Measurements from ENCODE around the gene GLDN. TPM values are rescaled to one million over a fixed set of nuclear protein-coding genes. Genes with fewer than 3 reads are reported as not detected.

Gene GLDN
- 5.9 TPM for total RNA-seq

DNA sequence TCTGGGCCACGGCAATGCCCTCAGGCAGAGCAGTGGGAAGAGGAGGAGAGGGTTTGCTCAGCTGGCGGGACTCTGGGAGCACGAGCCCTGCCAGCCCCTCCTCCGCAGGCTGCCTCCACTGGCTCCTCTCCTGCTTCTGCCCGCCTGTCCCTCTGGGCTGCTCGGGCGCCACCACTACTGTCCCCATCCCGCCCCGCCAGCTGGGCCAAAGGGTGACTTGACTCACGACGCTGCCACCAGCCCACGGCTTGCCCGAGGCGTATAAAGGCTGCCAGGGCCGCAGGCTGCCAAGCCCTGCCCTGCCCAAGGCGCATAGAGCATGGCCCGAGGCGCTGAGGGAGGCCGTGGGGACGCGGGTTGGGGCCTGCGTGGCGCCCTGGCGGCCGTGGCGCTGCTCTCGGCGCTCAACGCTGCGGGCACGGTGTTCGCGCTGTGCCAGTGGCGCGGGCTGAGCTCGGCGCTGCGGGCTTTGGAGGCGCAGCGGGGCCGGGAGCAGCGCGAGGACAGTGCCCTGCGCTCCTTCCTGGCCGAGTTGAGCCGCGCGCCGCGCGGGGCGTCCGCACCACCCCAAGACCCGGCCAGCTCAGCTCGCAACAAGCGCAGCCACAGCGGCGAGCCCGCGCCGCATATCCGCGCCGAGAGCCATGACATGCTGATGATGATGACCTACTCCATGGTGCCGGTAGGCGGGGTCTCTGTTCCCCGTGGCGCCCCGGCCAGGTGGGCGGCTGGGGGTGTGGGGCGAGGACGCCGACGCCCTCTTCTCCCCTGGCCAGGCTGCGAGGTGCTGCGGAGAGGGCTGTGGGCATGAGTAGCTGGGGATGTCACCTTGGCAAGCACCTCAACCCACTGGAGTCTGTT lies at the start of gene GLDN:
TSS of gene GLDN (plus strand) at position 290 of the 861 bp plus-strand sequence. CDS start at position 320, 30 bp downstream.
- Histone ChIP-seq H3K4me3 (peak within 1 kb of the TSS; percentile 32 to 37), H3K27me3 (no peaks in the 10 kb centered on the region), H3K36me3 (no peaks in the 10 kb centered on the region), H3K9me3 (no peaks in the 10 kb centered on the region), H3K4me1 (peaks cover 14% of the 10 kb centered on the region), H3K27ac (no peak within 1 kb of the TSS)
- TF ChIP-seq POLR2AphosphoS5 (IDR thresholded peaks at IDR 0.05; ENCODE audit: insufficient read depth in 1 of 2, low read depth in 1 of 2) (no peak), POLR2A (IDR thresholded peaks at IDR 0.05) (no peak)
- TF ChIP-seq, protein P1, sequence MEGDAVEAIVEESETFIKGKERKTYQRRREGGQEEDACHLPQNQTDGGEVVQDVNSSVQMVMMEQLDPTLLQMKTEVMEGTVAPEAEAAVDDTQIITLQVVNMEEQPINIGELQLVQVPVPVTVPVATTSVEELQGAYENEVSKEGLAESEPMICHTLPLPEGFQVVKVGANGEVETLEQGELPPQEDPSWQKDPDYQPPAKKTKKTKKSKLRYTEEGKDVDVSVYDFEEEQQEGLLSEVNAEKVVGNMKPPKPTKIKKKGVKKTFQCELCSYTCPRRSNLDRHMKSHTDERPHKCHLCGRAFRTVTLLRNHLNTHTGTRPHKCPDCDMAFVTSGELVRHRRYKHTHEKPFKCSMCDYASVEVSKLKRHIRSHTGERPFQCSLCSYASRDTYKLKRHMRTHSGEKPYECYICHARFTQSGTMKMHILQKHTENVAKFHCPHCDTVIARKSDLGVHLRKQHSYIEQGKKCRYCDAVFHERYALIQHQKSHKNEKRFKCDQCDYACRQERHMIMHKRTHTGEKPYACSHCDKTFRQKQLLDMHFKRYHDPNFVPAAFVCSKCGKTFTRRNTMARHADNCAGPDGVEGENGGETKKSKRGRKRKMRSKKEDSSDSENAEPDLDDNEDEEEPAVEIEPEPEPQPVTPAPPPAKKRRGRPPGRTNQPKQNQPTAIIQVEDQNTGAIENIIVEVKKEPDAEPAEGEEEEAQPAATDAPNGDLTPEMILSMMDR (IDR thresholded peaks at IDR 0.05), result no peak
- intact Hi-C loops (cut with DNase I), result no loop called here
- DNase-seq (ENCODE audit: extremely low spot score in 2 of 2), result no peak

DNA sequence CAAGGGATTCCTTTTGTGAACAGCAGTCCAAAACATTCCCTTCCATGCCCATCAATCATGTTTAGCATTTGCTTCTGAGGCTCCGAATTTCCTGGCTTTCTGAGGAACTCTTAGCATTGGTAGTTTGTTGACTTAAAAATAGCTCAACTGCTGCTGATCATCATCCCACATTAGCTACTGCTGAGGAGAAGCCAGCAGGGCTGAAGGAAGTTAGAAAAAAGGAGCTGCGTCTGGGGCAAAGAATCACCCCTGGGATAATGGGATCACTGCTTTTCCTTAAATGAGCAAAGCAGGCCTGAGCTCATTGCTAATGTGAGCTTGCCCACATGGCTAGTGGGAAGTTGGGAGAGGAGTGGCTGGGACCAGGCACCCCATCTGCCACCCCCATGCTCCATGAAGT lies 42.8 kb upstream of the GLDN start:
- intact Hi-C loops (cut with DNase I), result no loop called here
- Histone ChIP-seq H3K4me3 (no peak overlapping the region), H3K27me3 (no peaks in the 10 kb centered on the region), H3K9me3 (no peaks in the 10 kb centered on the region), H3K36me3 (no peaks in the 10 kb centered on the region), H3K27ac (no peak overlapping the region), H3K4me1 (no peaks in the 10 kb centered on the region)
- no peak for DNase-seq (ENCODE audit: extremely low spot score in 2 of 2)
- TF ChIP-seq POLR2AphosphoS5 (IDR thresholded peaks at IDR 0.05; ENCODE audit: insufficient read depth in 1 of 2, low read depth in 1 of 2) (no peak), POLR2A (IDR thresholded peaks at IDR 0.05) (no peak)
- TF ChIP-seq, protein P1 (IDR thresholded peaks at IDR 0.05), result no peak

DNA sequence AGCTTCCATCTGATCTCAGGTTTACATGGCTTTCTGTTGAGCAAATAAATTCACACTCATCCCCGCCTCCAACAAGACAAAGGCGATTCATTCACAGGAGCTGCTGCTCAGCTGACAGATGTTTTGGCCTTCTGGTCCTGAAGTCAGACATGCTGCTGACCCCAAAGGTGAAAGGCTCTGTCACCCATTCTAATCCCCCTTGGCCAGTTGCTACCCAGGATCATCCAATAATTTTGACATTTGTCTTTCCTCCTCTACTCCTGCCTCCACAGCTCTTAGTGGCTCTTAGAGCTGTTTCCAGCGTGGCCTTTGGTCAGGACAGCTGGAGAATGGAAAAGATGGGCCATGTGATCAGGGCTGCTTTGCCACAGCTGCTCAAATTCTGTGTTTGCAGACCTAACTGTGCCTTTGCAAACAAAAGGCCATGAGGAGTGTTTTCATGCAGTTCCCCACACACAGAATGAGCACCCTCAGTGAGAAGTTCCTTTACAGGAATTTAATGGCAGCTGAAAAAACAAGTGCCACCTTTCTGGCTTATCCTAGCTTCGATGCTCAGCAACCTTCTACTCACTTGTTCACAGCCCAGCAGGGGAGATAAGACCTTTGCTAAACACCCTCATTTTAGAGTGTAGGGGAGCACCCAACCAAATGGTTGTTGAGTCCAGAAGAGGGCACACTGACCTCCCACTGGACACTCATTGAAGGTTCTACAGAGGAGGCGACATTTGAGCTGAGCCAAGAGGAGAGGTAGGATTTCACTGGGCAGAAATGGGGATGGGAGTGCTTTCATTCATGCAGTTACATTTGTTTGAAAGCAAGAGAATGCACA lies 42.1 kb upstream of the GLDN start:
- no peak for DNase-seq (ENCODE audit: extremely low spot score in 2 of 2)
- no peak overlapping the region for H3K27ac ChIP-seq
- TF ChIP-seq POLR2A (IDR thresholded peaks at IDR 0.05), result no peak
- no peaks in the 10 kb centered on the region for H3K27me3 ChIP-seq
- no peaks in the 10 kb centered on the region for H3K9me3 ChIP-seq
- no peak overlapping the region for H3K4me3 ChIP-seq
- H3K4me1 ChIP-seq, result no peaks in the 10 kb centered on the region
- no peaks in the 10 kb centered on the region for H3K36me3 ChIP-seq
- intact Hi-C loops (cut with DNase I), result no loop called here

DNA sequence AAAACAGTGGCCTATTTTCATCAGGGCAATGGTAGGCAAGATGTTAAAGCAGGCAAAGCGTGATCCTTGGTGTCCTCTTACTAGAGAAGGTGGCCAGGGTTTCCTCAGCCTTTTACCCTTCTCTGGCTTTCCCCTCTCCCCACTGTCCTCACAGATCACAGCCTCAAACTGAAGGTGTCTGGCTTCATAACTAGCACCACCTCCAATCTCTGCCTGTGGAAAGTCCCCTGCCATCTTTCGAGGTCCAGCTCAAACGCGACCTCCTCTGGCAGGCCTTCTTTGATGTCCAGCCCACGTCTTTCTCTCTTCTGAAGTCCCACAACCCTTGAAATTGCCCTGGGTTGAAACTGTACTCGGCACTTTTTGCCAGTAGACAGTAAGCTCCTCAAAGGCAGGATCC lies 39.0 kb upstream of the GLDN start:
- intact Hi-C loops (cut with DNase I), result no loop called here
- TF ChIP-seq POLR2A (IDR thresholded peaks at IDR 0.05), result no peak
- TF ChIP-seq POLR2AphosphoS5 (IDR thresholded peaks at IDR 0.05; ENCODE audit: insufficient read depth in 1 of 2, low read depth in 1 of 2), result no peak
- TF ChIP-seq, protein P1 (IDR thresholded peaks at IDR 0.05), result no peak
- no peaks in the 10 kb centered on the region for H3K4me1 ChIP-seq
- no peaks in the 10 kb centered on the region for H3K27me3 ChIP-seq
- H3K9me3 ChIP-seq, result no peaks in the 10 kb centered on the region
- DNase-seq (ENCODE audit: extremely low spot score in 2 of 2), result no peak
- H3K27ac ChIP-seq, result no peak overlapping the region
- no peaks in the 10 kb centered on the region for H3K36me3 ChIP-seq
- no peak overlapping the region for H3K4me3 ChIP-seq

DNA sequence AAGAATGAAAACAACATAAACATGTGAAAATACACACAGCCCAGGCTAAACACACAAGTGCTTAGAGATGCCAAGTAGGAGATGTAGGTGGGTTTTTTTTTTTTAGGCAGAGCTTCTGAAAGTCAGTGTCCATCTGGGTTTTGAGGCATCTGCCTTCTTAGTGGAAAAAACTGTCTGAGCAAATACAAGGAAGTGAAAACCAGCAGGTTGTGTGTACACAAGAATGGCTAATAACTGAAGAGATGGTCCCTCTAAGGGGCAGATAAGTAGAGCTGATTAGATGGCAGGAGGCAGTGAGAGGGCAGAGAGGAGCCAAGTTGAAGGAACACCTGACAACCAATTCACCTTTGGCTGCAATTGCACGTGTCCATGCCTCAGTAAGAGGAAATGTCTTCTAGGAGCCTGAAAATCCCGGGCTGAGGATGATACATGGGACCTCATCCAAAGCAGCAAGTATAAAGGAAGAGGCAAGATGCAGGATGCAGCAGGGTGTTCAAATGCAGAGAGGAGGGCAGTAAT lies 37.9 kb upstream of the GLDN start:
- Histone ChIP-seq H3K36me3 (no peaks in the 10 kb centered on the region), H3K27me3 (no peaks in the 10 kb centered on the region), H3K4me3 (no peak overlapping the region), H3K27ac (no peak overlapping the region), H3K4me1 (no peaks in the 10 kb centered on the region), H3K9me3 (no peaks in the 10 kb centered on the region)
- TF ChIP-seq, protein P1 (IDR thresholded peaks at IDR 0.05), result no peak
- TF ChIP-seq POLR2A (IDR thresholded peaks at IDR 0.05), result no peak
- TF ChIP-seq POLR2AphosphoS5 (IDR thresholded peaks at IDR 0.05; ENCODE audit: insufficient read depth in 1 of 2, low read depth in 1 of 2), result no peak
- intact Hi-C loops (cut with DNase I), result no loop called here
- DNase-seq (ENCODE audit: extremely low spot score in 2 of 2), result no peak

Measured in vagina (tissue), 2 donors.